Mesenchymal stem cell (in vitro differentiated cells and primary cell): ENCODE measurements around the gene CRYGS.
"Not testable (repeated sequence)": the region's sequence is repeated elsewhere in the genome, so short reads cannot be mapped to it uniquely, and the experiment has no call there.

Experiments used
- DNase-seq: peaks from one replicate; pipeline ENCODE4 v3.0.0-alpha.2; 2013
- H2AFZ ChIP-seq: one replicate; pipeline ENCODE4 v1.6.1; 2013; ENCODE audit warnings: low read depth, mild to moderate bottlenecking, control low read depth, inconsistent platforms, low read length, moderate library complexity
- H2AK5ac ChIP-seq: 2 replicates; pipeline ENCODE4 v1.6.1; 2013; ENCODE audit warnings: low read length, moderate library complexity, mild to moderate bottlenecking, inconsistent platforms; ENCODE audit not compliant: severe bottlenecking
- H2BK120ac ChIP-seq: one replicate; pipeline ENCODE4 v1.6.1; 2013; ENCODE audit warnings: low read depth, mild to moderate bottlenecking, inconsistent platforms, low read length, moderate library complexity
- H2BK12ac ChIP-seq, 2 experiments: one replicate each; pipeline ENCODE4 v1.6.1; 2013; ENCODE audit warnings: inconsistent platforms in 2 of 2, low read length in 2 of 2, mild to moderate bottlenecking in 2 of 2, moderate library complexity in 2 of 2, control low read depth in 1 of 2
- H2BK15ac ChIP-seq: one replicate; pipeline ENCODE4 v1.6.1; 2013; ENCODE audit warnings: mild to moderate bottlenecking, low read depth, inconsistent platforms; ENCODE audit not compliant: poor library complexity, severe bottlenecking
- H2BK5ac ChIP-seq: 2 replicates; pipeline ENCODE4 v1.6.1; 2013; ENCODE audit warnings: low read depth, mild to moderate bottlenecking, low read length, control low read depth, inconsistent platforms; ENCODE audit not compliant: poor library complexity, severe bottlenecking
- H3K14ac ChIP-seq, 2 experiments: one replicate each; pipeline ENCODE4 v1.6.1; 2013; ENCODE audit warnings: inconsistent platforms in 2 of 2, low read length in 2 of 2, control low read depth in 1 of 2, mild to moderate bottlenecking in 1 of 2, moderate library complexity in 1 of 2
- H3K18ac ChIP-seq, 2 experiments: one replicate each; pipeline ENCODE4 v1.6.1; 2013; ENCODE audit warnings: inconsistent platforms in 2 of 2, low read length in 2 of 2, control low read depth in 1 of 2, low read depth in 1 of 2, mild to moderate bottlenecking in 1 of 2
- H3K23ac ChIP-seq, 2 experiments: one replicate each; pipeline ENCODE4 v1.6.1; 2013; ENCODE audit warnings: inconsistent platforms in 2 of 2, low read length in 2 of 2, mild to moderate bottlenecking in 2 of 2, moderate library complexity in 2 of 2, control low read depth in 1 of 2
- H3K27ac ChIP-seq: 2 replicates; pipeline ENCODE4 v1.5.1; 2013; ENCODE audit warnings: mild to moderate bottlenecking, moderate library complexity, low read length, control low read depth, inconsistent platforms; ENCODE audit not compliant: poor library complexity, severe bottlenecking
- H3K27me3 ChIP-seq, 2 experiments: 2 replicates each; pipeline versions ENCODE4 v1.6.1 to v1.7.0; 2013; ENCODE audit warnings: low read length in 2 of 2, mild to moderate bottlenecking in 2 of 2, moderate library complexity in 2 of 2, control low read depth in 1 of 2, inconsistent platforms in 1 of 2; ENCODE audit not compliant: control insufficient read depth in 1 of 2, insufficient read depth in 1 of 2
- H3K36me3 ChIP-seq, 2 experiments: 2 replicates each; pipeline versions ENCODE4 v1.6.1 to v1.7.0; 2013; ENCODE audit warnings: low read length in 2 of 2, control low read depth in 1 of 2, inconsistent platforms in 1 of 2, low read depth in 1 of 2, mild to moderate bottlenecking in 1 of 2; ENCODE audit not compliant: insufficient read depth in 2 of 2, control insufficient read depth in 1 of 2
- H3K4ac ChIP-seq, 2 experiments: one replicate each; pipeline ENCODE4 v1.6.1; 2013; ENCODE audit warnings: inconsistent platforms in 2 of 2, low read length in 2 of 2, mild to moderate bottlenecking in 2 of 2, moderate library complexity in 2 of 2, control low read depth in 1 of 2, low read depth in 1 of 2
- H3K4me1 ChIP-seq: 2 replicates; pipeline ENCODE4 v1.6.1; 2013; ENCODE audit warnings: low read depth, low read length, control low read depth; ENCODE audit not compliant: control insufficient read depth, insufficient read depth
- H3K4me2 ChIP-seq: 2 replicates; pipeline ENCODE4 v1.6.1; 2013; ENCODE audit warnings: low read length, mild to moderate bottlenecking, inconsistent platforms; ENCODE audit not compliant: poor library complexity, severe bottlenecking
- H3K4me3 ChIP-seq, 2 experiments: 2 replicates each; pipeline versions ENCODE4 v1.5.1 to v1.7.0; 2013; ENCODE audit warnings: low read length in 2 of 2, mild to moderate bottlenecking in 2 of 2, control low read depth in 1 of 2, low read depth in 1 of 2; ENCODE audit not compliant: insufficient read depth in 1 of 2
- H3K79me1 ChIP-seq: replicated peaks from 2 replicates; pipeline ENCODE4 v1.6.1; 2013; ENCODE audit warnings: mild to moderate bottlenecking, control low read depth, low read length, inconsistent platforms; ENCODE audit not compliant: poor library complexity, severe bottlenecking
- H3K9ac ChIP-seq: 2 replicates; pipeline ENCODE4 v1.7.0; 2013; ENCODE audit warnings: mild to moderate bottlenecking, low read length, moderate library complexity
- H3K9me3 ChIP-seq: 2 replicates; pipeline ENCODE4 v1.7.0; 2013; ENCODE audit warnings: mild to moderate bottlenecking, low read length; ENCODE audit not compliant: control insufficient read depth
- H4K8ac ChIP-seq: one replicate; pipeline ENCODE4 v1.6.1; 2013; ENCODE audit warnings: inconsistent platforms, mild to moderate bottlenecking, low read length, moderate library complexity
- H4K91ac ChIP-seq: one replicate; pipeline ENCODE4 v1.6.1; 2013; ENCODE audit warnings: mild to moderate bottlenecking, low read length, inconsistent platforms
- WGBS: methylation state at CpG from one replicate; pipeline ENCODE4 v1.1.7; 2013; ENCODE audit warnings: mixed read lengths; 5-methylcytosine and 5-hydroxymethylcytosine counted together

The CRYGS gene

DNA sequence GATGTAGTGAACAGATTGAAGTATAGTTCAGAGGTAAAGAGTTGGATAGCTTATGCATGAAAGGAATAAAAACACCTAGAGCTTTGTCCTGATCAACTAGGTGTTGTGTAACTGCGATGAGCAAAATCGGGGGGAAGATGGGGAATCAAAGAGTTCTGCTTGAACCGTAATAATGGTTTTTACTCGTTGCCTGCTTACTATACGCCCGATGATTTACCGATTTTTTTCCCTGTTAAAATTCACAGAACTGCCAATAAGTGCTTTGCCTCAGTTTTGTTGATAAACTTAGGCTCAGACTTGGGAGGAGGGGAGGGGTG, 25.6 kb upstream of the CRYGS start:
- whole genome bisulfite sequencing = 17% methylated on average over 7 of the region's 7 CpGs
- no peak overlapping the region for H3K14ac ChIP-seq
- peak overlapping the region; percentile 95 for H3K9ac ChIP-seq
- H2BK15ac ChIP-seq = no peak overlapping the region
- H2BK120ac ChIP-seq = no peak overlapping the region
- no peak overlapping the region for H3K4ac ChIP-seq
- no peak overlapping the region for H4K8ac ChIP-seq
- H3K4me3 ChIP-seq = peak overlapping the region; percentile 56 to 88
- H2BK12ac ChIP-seq = no peak overlapping the region
- no peak overlapping the region for H3K23ac ChIP-seq
- DNase-seq = no peak
- H3K27ac ChIP-seq = no peak overlapping the region
- H2BK5ac ChIP-seq = peak overlapping the region; percentile 25
- H3K36me3 ChIP-seq = peaks cover 3 to 27% of the 10 kb centered on the region in 2 experiments
- no peak overlapping the region for H2AK5ac ChIP-seq
- H3K79me1 ChIP-seq = peaks cover 24% of the 10 kb centered on the region
- H3K18ac ChIP-seq = no peak overlapping the region
- H3K4me2 ChIP-seq = peak overlapping the region; percentile 94
- H3K9me3 ChIP-seq = no peaks in the 10 kb centered on the region
- no peaks in the 10 kb centered on the region for H3K27me3 ChIP-seq
- H3K4me1 ChIP-seq = peaks cover 11% of the 10 kb centered on the region
- peak overlapping the region; percentile 60 for H2AFZ ChIP-seq
- H4K91ac ChIP-seq = no peak overlapping the region

DNA sequence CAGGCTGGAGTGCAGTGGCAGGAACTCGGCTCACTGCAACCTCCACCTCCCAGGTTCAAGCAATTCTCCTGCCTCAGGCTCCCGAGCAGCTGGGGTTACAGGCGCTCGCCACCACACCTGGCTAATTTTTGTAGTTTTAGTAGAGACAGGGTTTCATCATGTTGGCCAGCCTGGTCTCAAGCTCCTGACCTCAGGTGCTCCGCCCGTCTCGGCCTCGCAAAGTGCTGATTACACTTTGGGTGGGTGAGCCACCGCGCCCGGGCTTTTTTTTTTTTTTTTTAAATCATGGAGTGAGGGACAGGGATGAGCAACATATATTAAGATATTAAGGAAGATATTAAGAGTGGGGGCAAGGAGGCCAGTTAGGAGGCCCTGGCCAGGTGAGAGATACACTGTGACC, 25.2 kb upstream of the CRYGS start:
- not testable (repeated sequence) for H3K18ac ChIP-seq, H2BK120ac ChIP-seq, H2BK12ac ChIP-seq, H4K91ac ChIP-seq, H3K14ac ChIP-seq, DNase-seq, H3K9me3 ChIP-seq, H2BK15ac ChIP-seq, H3K4ac ChIP-seq, H2AFZ ChIP-seq, H3K27me3 ChIP-seq, H3K23ac ChIP-seq, H4K8ac ChIP-seq, H2BK5ac ChIP-seq, H2AK5ac ChIP-seq, H3K27ac ChIP-seq
- Histone ChIP-seq H3K4me1 (peaks cover 11% of the 10 kb centered on the region), H3K4me3 (peak overlapping the region in 1 of 2 experiments; percentile 88), H3K4me2 (peak overlapping the region; percentile 94), H3K36me3 (peaks cover 3 to 23% of the 10 kb centered on the region in 2 experiments), H3K79me1 (peaks cover 24% of the 10 kb centered on the region), H3K9ac (peak overlapping the region; percentile 95)
- WGBS = 97% methylated on average over 10 of the region's 11 CpGs

DNA sequence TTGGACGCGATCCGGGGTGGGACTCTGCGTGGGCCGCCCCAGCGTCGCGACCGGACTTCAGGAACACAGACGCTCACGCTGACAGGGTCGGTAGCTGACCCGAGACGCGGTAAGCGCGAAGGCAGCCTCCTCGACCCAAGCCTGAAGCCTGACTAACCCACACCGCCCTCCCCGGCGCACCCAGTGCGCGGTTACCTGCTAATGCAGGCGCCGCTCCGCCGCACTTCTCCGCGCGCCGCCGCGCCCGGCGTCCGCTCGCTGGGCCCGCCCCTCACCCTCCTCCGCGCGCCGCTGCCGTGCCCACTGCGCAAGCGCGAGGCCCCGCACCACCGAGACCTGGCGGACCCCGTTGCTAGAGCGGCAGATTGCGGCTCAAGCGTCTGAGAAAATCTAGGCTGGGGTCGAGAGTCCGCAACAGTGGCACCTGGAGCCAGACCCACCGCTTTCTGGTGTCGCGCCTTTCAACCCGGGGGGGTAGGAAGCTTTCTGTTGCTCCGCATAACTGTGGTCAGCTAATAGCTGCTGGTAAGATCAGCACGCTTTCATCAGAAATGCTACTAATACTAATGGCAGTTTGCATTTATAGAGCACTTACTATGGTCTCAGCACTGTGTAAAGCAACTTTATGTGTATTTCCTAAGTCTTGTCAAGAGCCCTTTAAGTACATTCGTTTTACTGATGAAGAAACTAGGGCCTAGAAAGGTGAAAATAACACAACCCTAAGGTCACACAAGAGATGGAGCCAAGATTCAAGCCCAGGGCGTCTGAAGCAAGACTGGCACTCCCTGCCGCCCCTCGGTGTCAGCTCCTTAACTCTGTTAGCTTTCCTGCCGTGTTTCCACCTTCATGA, 23.1 kb upstream of the CRYGS start, which contains the start of gene TBCCD1:
TSS of gene TBCCD1 (minus strand) at position 268 of the 850 bp plus-strand sequence. CDS start 3,010 bp downstream, outside the sequence.
- Histone ChIP-seq H3K18ac (peak within 1 kb of the TSS; percentile 87 to 94), H2BK5ac (peak within 1 kb of the TSS; percentile 51), H3K4me2 (peak within 1 kb of the TSS; percentile 90), H3K79me1 (peaks cover 29% of the 10 kb centered on the region), H3K36me3 (peaks cover 0 to 19% of the 10 kb centered on the region in 2 experiments), H3K9me3 (no peaks in the 10 kb centered on the region), H3K27ac (peak within 1 kb of the TSS; percentile 80), H2AFZ (peak within 1 kb of the TSS; percentile 98), H3K4ac (peak within 1 kb of the TSS in 1 of 2 experiments; percentile 85), H3K14ac (peak within 1 kb of the TSS; percentile 80 to 99), H3K4me3 (peak within 1 kb of the TSS; percentile 94 to 95), H2BK12ac (peak within 1 kb of the TSS in 1 of 2 experiments; percentile 29), H4K91ac (peak within 1 kb of the TSS; percentile 70), H3K4me1 (peaks cover 11% of the 10 kb centered on the region), H2BK120ac (peak within 1 kb of the TSS; percentile 42), H2BK15ac (peak within 1 kb of the TSS; percentile 52), H3K27me3 (no peaks in the 10 kb centered on the region), H3K9ac (peak within 1 kb of the TSS; percentile 95), H3K23ac (peak within 1 kb of the TSS; percentile 79 to 81), H2AK5ac (peak within 1 kb of the TSS; percentile 94), H4K8ac (peak within 1 kb of the TSS; percentile 98)
- WGBS = 3% methylated on average over 48 of the region's 66 CpGs
- DNase-seq = peak; percentile 86

DNA sequence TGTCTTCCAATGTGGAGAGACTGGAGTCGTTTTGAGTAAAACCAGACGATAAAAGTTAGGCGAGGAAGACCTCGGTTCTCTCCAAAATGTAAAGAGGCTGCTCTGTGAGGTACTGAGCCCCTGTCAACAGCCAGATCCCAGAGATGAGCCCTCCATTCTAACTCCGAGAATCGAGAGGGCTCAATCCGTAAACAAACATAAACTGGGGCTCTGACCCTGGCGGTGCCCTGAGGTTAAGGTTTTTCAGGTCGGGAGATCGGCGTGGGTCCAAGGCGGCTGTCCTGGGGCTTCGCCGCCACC, 22.5 kb upstream of the CRYGS start:
- Histone ChIP-seq H3K23ac (peak overlapping the region in 1 of 2 experiments; percentile 79), H3K14ac (peak overlapping the region; percentile 80 to 99), H3K18ac (peak overlapping the region; percentile 87 to 94), H3K27ac (peak overlapping the region; percentile 64), H3K4me3 (peak overlapping the region; percentile 94 to 95), H2BK5ac (no peak overlapping the region), H3K4me2 (peak overlapping the region; percentile 90), H3K79me1 (peaks cover 33% of the 10 kb centered on the region), H3K4me1 (peaks cover 11% of the 10 kb centered on the region), H3K36me3 (peaks cover 3 to 22% of the 10 kb centered on the region in 2 experiments), H2AFZ (peak overlapping the region; percentile 98), H4K8ac (peak overlapping the region; percentile 98), H3K9me3 (no peaks in the 10 kb centered on the region), H2BK15ac (no peak overlapping the region), H3K4ac (peak overlapping the region in 1 of 2 experiments; percentile 24), H2BK120ac (peak overlapping the region; percentile 42), H2AK5ac (no peak overlapping the region), H2BK12ac (no peak overlapping the region), H3K9ac (peak overlapping the region; percentile 95), H4K91ac (peak overlapping the region; percentile 70), H3K27me3 (no peaks in the 10 kb centered on the region)
- DNase-seq = no peak
- 0% methylated on average over 14 of the region's 14 CpGs for WGBS
